Measurements from ENCODE around the gene EMX2.

DNA sequence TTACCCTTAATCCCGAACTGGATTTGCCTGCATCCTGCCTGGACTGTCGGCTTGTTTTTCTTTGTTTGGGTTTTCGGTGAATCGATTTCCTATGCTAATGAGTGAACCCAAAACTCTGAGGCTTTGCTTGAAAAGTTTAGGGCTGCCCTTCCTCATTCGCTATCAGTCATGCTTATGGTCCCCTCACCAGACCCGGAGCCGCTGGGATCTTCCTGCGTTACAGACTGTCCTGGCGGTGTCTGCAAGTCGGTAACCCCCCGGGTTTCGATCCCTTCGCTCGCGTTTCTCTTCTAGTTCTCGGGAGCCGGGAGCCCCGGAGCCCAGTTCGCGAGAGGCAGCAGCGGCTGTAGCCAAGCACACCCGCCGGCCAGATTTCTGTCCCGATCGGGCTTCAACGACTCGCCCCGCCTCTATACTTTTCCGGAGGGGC lies 2.2 kb downstream of the EMX2 start:
- TF ChIP-seq, protein P1, sequence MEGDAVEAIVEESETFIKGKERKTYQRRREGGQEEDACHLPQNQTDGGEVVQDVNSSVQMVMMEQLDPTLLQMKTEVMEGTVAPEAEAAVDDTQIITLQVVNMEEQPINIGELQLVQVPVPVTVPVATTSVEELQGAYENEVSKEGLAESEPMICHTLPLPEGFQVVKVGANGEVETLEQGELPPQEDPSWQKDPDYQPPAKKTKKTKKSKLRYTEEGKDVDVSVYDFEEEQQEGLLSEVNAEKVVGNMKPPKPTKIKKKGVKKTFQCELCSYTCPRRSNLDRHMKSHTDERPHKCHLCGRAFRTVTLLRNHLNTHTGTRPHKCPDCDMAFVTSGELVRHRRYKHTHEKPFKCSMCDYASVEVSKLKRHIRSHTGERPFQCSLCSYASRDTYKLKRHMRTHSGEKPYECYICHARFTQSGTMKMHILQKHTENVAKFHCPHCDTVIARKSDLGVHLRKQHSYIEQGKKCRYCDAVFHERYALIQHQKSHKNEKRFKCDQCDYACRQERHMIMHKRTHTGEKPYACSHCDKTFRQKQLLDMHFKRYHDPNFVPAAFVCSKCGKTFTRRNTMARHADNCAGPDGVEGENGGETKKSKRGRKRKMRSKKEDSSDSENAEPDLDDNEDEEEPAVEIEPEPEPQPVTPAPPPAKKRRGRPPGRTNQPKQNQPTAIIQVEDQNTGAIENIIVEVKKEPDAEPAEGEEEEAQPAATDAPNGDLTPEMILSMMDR (IDR thresholded peaks at IDR 0.05), result no peak
- TF ChIP-seq EP300 (IDR thresholded peaks at IDR 0.05), result no peak

Measured in gastroesophageal sphincter (tissue), 3 donors.